GM13976 (cell line): ENCODE data around the gene JPH3.
A peak's percentile ranks its signal among the peaks of the same experiment; 100 is the strongest.

ENCODE experiments used
- DNase-seq: peaks from one replicate; pipeline ENCODE4 v3.0.0; 2012; ENCODE audit warnings: low spot score
- in situ Hi-C: fragments of 300-500 bp; cut with MboI; formaldehyde crosslinking; loops from one replicate; pipeline ENCODE4 v1.12.0; 2022; ENCODE audit warnings: low sequenced_read_pairs, mixed read lengths, inconsistent platforms; ENCODE audit not compliant: unreplicated experiment
- TF ChIP-seq, protein P1 (sequence below): IDR thresholded peaks from 2 replicates; pipeline ENCODE4 v1.5.1; 2012; ENCODE audit warnings: borderline replicate concordance, mild to moderate bottlenecking; ENCODE audit not compliant: insufficient read depth; ENCODE audit errors: extremely low read depth, missing control alignments, control extremely low read depth

Gene JPH3

DNA sequence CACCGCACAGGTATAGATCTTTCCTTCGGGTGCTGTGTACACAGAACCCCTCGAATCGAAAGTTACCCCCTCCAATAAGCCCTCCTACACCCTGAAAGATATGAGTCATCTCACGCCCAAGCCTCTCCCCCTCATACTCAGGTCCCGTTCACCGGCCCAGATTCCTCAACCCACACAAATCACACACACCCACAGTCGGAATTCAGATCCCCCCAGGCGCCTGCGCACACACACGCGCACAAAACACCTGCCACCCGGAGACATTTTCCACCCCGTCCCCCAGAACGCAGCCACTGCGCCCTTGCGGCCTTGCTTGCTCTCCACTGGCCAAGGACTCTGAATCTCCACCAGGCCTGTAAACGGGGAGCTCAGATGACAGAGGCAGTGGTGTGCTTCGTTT is 4.9 kb downstream of the JPH3 start:
- DNase-seq, result no peak
- in situ Hi-C loops, result no loop called here
- TF ChIP-seq, protein P1, sequence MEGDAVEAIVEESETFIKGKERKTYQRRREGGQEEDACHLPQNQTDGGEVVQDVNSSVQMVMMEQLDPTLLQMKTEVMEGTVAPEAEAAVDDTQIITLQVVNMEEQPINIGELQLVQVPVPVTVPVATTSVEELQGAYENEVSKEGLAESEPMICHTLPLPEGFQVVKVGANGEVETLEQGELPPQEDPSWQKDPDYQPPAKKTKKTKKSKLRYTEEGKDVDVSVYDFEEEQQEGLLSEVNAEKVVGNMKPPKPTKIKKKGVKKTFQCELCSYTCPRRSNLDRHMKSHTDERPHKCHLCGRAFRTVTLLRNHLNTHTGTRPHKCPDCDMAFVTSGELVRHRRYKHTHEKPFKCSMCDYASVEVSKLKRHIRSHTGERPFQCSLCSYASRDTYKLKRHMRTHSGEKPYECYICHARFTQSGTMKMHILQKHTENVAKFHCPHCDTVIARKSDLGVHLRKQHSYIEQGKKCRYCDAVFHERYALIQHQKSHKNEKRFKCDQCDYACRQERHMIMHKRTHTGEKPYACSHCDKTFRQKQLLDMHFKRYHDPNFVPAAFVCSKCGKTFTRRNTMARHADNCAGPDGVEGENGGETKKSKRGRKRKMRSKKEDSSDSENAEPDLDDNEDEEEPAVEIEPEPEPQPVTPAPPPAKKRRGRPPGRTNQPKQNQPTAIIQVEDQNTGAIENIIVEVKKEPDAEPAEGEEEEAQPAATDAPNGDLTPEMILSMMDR, result no peak

DNA sequence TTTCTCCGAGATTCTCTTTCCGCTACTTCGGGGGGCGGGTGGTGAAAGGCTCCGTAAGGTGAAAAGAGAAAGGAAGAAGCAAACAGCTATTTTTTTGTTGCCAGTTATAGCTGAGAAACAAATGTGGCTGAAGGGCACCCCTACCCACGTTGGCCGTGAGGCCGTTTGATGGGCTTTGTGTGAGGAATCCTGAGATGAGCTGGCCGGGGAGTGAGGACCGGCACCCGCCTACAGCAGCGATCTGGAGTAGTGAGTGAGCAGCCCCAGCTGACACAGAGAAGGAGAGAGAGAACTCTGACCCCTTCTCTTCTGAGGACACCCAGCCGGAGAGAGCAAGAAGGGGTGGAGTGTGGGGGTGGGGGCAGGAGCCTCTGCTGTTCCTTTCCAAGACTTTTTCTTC is 5.6 kb downstream of the JPH3 start:
- in situ Hi-C loops, result no loop called here
- TF ChIP-seq, protein P1, result no peak
- DNase-seq, result no peak

DNA sequence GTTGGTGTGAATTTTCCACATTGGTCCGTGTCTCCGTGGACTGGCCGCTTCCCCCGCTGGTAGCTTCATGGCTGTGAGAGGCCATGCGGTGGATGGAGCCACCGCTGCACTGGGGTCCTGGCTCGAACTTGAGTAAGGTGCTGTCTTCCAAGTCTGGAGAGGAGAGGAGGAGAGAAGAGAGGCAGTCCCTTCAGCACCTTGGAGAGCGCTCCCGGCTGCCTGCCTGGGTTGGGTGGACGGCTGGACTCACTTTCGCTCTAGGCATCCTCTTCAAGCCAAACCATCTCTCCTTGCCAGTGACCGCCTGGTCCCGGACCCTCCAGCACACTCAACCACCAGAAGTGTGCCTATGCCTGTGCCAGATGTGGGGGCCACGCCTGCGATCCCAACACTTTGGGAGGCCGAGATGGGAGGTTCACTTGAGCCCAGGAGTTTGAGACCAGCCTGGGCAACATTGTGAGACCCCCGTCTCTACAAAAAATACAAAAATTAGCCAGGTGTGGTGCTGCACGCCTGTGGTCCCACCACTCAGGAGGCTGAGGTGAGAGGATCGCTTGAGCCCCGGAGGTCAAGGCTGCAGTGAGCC is 6.2 kb downstream of the JPH3 start:
- in situ Hi-C loops, result no loop called here
- peak; percentile 78 for DNase-seq
- TF ChIP-seq, protein P1, result no peak

DNA sequence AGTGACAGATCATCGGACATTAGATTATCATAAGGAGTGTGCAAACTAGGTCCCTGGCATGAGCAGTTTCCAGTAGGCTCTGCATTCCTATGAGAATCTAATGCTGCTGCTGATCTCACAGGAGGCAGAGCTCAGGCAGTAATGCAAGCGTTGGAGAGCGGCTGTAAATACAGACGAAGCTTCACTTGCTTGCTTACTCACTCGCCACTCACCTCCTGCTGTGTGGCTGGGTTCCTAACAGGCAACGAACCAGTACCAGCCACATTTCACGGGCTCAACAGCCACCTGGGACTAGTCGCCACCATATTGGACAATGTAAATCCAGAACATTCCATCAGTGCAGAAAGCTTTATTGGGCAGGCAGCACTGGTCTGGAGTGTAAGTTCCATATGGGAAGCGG is 7.7 kb downstream of the JPH3 start:
- DNase-seq, result no peak
- TF ChIP-seq, protein P1, result no peak
- in situ Hi-C loops, result no loop called here

DNA sequence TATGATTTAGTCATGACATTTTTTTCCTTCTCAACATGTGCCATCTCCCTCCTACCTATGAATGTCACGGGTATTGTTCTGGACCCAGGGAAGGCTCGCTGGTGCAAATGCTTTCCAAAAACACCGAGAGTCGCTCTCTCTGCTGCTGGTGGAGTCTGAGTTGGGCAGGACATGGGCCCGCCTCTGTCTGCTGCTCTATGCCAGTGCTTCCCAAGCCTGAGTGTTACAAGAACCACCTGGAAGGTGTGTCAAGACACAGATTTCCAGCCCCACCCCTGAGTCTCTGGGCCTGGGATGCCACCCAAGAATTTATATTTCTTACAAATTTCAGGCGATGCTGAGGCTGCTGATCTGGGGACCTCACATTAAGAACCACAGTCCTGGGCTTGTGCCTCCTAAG is 9.1 kb downstream of the JPH3 start:
- in situ Hi-C loops, result no loop called here

DNA sequence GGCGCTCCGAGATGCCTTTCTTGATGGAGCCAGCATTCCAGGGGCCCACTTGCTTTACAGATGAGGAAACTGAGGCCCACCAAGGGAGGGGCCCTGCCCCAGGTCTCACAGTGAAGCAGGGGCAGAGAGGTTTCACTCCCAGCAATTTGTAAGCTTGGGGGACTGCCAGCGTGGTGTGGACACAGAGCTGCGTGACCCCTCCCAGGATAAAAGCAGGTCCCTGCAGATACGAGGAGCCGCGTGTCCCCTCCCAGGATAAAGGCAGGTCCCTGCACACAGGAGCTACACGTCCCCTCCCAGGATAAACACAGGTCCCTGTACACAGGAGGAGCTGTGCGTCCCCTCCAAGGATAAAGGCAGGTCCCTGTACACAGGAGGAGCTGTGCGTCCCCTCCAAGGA is 11.7 kb downstream of the JPH3 start:
- no peak for DNase-seq
- in situ Hi-C loops, result no loop called here
- TF ChIP-seq, protein P1, result no peak

More for the DNA sequence above, 9.1 kb downstream of the JPH3 start:
- TF ChIP-seq, protein P1, result no peak
- no peak for DNase-seq
